SH-SY5Y (cell line): ENCODE results near the gene PROX1.

ENCODE experiments used
- GATA2 ChIP-seq: IDR thresholded peaks from 2 replicates; pipeline ENCODE4 v1.6.1; 2011; ENCODE audit warnings: mild to moderate bottlenecking, low read depth, low read length
- GATA3 ChIP-seq: IDR thresholded peaks from 2 replicates; pipeline ENCODE4 v1.6.1; 2011; ENCODE audit warnings: low read depth, mild to moderate bottlenecking, low read length, moderate library complexity

PROX1 gene, protein sequence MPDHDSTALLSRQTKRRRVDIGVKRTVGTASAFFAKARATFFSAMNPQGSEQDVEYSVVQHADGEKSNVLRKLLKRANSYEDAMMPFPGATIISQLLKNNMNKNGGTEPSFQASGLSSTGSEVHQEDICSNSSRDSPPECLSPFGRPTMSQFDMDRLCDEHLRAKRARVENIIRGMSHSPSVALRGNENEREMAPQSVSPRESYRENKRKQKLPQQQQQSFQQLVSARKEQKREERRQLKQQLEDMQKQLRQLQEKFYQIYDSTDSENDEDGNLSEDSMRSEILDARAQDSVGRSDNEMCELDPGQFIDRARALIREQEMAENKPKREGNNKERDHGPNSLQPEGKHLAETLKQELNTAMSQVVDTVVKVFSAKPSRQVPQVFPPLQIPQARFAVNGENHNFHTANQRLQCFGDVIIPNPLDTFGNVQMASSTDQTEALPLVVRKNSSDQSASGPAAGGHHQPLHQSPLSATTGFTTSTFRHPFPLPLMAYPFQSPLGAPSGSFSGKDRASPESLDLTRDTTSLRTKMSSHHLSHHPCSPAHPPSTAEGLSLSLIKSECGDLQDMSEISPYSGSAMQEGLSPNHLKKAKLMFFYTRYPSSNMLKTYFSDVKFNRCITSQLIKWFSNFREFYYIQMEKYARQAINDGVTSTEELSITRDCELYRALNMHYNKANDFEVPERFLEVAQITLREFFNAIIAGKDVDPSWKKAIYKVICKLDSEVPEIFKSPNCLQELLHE

GRCh38 chr1:213987927-213988506, at the start of gene PROX1:
TSS of gene PROX1 (plus strand) at chr1:213987973. CDS start at chr1:213996536, 8,563 bp downstream.
- TF ChIP-seq GATA2, result no peak
- no peak for TF ChIP-seq GATA3

- TF ChIP-seq GATA3 (no peak), GATA2 (no peak)
These were observed 49.0 kb upstream of the PROX1 start for GRCh38 chr1:213938776-213939175.

DNA sequence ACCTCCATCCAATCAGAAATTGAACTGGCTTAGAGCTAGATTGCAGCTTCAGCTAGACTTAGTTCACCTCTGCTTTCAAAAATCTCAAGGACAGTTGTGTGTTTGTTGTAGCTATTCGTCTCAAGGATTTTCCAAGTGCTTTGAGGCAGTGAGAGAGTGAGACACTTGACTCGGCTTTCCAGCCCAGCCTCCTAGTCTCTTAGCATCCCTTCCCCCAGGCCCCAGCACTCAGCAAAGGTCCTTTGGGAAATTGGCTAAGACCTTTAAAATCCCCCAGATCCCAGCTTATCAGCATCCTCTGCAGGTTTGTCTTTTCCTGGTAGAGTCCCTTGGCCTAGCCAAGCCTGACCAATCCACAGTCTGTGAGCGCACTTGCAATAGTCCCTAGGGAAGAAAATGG, 47.9 kb upstream of the PROX1 start:
- TF ChIP-seq GATA2 (no peak), GATA3 (no peak)

- TF ChIP-seq GATA3, result no peak
- TF ChIP-seq GATA2, result no peak
These were observed 46.8 kb upstream of the PROX1 start for GRCh38 chr1:213940947-213941346.

- TF ChIP-seq GATA3, result no peak
- no peak for TF ChIP-seq GATA2
These were observed 45.7 kb upstream of the PROX1 start for GRCh38 chr1:213942061-213942460.

DNA sequence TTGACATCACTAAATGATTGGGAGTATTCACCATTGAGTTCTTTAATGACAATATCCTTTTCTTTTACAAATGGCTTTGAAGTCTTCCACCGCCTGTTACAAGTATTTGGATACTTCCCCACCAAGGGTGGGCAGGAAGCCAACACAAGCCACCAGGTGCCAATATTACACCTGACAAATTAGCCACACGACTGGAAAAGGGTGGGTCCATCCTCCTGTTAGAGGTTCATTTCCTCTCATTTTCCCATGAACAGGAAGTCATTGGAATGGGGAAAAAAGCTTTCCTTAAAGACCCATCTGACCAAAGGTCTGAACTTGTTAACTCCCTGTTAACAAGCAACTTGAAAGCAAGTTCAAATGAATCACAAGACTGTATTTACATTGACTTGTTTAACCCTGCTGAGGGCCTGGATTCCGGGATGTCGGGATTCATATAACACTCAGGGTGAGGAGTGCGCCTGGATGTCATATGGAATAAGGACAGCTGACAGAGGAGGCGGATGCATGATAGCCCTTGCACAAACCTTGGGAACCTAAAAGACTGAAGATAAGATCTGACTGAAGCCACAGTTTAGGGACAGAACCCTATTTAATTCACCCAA, 40.5 kb upstream of the PROX1 start:
- TF ChIP-seq GATA2, result no peak
- no peak for TF ChIP-seq GATA3

DNA sequence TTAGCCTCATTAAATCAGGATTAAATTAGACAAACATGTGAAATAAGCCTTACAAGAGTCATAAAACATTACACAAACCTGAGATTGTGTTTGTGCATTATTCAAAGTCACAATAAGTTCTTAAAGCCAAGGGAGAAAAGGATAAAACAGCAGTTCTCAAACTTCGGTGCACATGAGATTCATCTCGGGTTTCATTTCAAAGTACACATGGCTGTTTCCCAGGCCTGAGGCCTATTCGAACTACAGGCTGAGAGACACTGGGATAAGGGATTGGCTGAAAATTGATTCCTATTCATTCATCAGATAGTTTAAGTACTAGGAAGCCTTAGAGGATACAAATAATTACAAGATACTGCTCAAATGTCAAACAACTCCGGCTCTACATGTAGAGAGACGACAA, 35.9 kb upstream of the PROX1 start:
- TF ChIP-seq GATA2, result no peak

GRCh38 chr1:213953806-213954205, 34.0 kb upstream of the PROX1 start:
- no peak for TF ChIP-seq GATA3
- no peak for TF ChIP-seq GATA2

GRCh38 chr1:213956295-213956770, 31.4 kb upstream of the PROX1 start:
- no peak for TF ChIP-seq GATA2
- TF ChIP-seq GATA3, result no peak

DNA sequence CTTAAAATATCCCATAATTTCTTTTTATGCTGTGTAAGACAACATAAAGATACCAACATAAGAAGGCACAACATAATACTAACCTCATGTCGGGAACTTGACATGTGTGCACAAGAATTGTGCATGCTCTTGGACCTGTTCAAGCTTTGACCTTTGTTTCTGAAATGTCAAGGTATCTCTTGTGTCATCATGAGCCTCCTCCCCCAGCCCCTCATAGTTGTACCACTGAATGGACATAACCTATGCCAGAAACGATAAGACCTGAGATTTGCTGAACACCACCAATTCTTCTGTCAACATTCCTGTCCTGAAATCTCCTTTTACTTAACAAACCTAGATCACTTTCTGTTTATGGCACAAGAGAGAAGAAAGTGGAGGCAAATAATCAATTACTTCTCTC, 29.4 kb upstream of the PROX1 start:
- TF ChIP-seq GATA3, result no peak
- TF ChIP-seq GATA2, result no peak

GRCh38 chr1:213960963-213961362, 26.8 kb upstream of the PROX1 start:
- TF ChIP-seq GATA3, result no peak
- TF ChIP-seq GATA2, result no peak

GRCh38 chr1:213962508-213962907, 25.3 kb upstream of the PROX1 start:
- TF ChIP-seq GATA2, result no peak
- no peak for TF ChIP-seq GATA3

GRCh38 chr1:213966122-213966521, 21.7 kb upstream of the PROX1 start:
- no peak for TF ChIP-seq GATA2
- TF ChIP-seq GATA3, result no peak

GRCh38 chr1:213968146-213968825, 19.5 kb upstream of the PROX1 start:
- TF ChIP-seq GATA3 (no peak), GATA2 (no peak)

- TF ChIP-seq GATA2, result no peak
- TF ChIP-seq GATA3, result no peak
These were observed 17.7 kb upstream of the PROX1 start for GRCh38 chr1:213969958-213970555.
